ENCODE measurements around the gene PBRM1. TPM values are rescaled to one million over a fixed set of nuclear protein-coding genes. Genes with fewer than 3 reads are reported as not detected.

The PBRM1 gene
- total RNA-seq, 1 experiment from 2014 or later = 40.0 TPM

DNA sequence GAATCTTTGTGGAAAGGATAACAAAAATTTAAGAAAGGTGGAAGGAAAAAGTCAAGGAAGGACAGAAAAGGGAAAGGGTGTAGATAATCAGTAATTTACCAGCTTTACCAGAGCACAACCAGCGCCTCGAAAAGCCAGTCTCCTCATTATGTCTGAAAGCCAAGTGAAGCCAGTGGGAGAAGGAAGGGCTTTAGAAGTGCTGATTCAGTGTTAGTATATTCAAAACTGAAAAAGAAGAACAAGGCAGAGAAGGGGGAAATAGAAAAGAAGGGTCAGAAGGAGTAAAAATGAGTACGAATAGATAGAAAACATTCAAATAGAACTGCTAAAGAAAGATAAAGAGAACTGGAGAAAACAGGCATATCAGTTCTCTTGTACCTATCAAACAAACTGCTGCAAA, 4.1 kb downstream of the PBRM1 start:
- Histone ChIP-seq H3K9me3 (ENCODE audit: control insufficient read depth in 1 of 2, insufficient read depth in 1 of 2, low read depth in 1 of 2, low read length in 2 of 2) (no peaks in the 10 kb centered on the region), H3K9ac (ENCODE audit: low read length) (peak overlapping the region; percentile 9; the same call in 1 of the 2 replicates), H4K20me1 (ENCODE audit: insufficient read depth) (no peaks in the 10 kb centered on the region; the same call in 1 of the 2 replicates), H3K4me1 (ENCODE audit: control insufficient read depth in 1 of 2, insufficient read depth in 2 of 2, low read length in 2 of 2) (peaks cover 8 to 19% of the 10 kb centered on the region in 2 experiments; a peak in 3 of 4 replicates), H3K27ac (ENCODE audit: low read depth, low read length) (no peak overlapping the region), H3K79me2 (ENCODE audit: insufficient read depth, low read length) (peaks cover 58% of the 10 kb centered on the region), H3K4me2 (ENCODE audit: low read length) (peak overlapping the region; percentile 31; the same call in 1 of the 2 replicates), H3K4me3 (replicated peaks in 1 of 2; ENCODE audit: low read depth in 1 of 2, low read length in 2 of 2) (no peak overlapping the region), H3K9me2 (ENCODE audit: insufficient read depth) (no peaks in the 10 kb centered on the region), H3K36me3 (ENCODE audit: control insufficient read depth in 1 of 2, insufficient read depth in 2 of 2, low read length in 2 of 2) (peaks cover 12 to 20% of the 10 kb centered on the region in 2 experiments), H3K27me3 (ENCODE audit: insufficient read depth, low read length) (no peaks in the 10 kb centered on the region), H2AFZ (ENCODE audit: low read depth, low read length, poor library complexity, severe bottlenecking) (no peak overlapping the region)
- DNase-seq (ENCODE audit: low read depth, low spot score) = no peak
- POLR2A ChIA-PET = no interaction called here
- RAD21 ChIA-PET (ENCODE audit: low non-redundant PET in 1 of 2, low total read pairs in 2 of 2, uncharacterized antibody in 2 of 2, unreplicated experiment in 2 of 2) = no interaction called here
- intact Hi-C loops (cut with micrococcal nuclease) = no loop called here
- CTCF ChIA-PET = no interaction called here
- TF ChIP-seq, protein P1, sequence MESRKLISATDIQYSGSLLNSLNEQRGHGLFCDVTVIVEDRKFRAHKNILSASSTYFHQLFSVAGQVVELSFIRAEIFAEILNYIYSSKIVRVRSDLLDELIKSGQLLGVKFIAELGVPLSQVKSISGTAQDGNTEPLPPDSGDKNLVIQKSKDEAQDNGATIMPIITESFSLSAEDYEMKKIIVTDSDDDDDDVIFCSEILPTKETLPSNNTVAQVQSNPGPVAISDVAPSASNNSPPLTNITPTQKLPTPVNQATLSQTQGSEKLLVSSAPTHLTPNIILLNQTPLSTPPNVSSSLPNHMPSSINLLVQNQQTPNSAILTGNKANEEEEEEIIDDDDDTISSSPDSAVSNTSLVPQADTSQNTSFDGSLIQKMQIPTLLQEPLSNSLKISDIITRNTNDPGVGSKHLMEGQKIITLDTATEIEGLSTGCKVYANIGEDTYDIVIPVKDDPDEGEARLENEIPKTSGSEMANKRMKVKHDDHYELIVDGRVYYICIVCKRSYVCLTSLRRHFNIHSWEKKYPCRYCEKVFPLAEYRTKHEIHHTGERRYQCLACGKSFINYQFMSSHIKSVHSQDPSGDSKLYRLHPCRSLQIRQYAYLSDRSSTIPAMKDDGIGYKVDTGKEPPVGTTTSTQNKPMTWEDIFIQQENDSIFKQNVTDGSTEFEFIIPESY (IDR thresholded peaks at IDR 0.05; ENCODE audit: extremely low read depth, insufficient replicate concordance, low read length) = no peak
- TF ChIP-seq CEBPB (IDR thresholded peaks at IDR 0.05; ENCODE audit: low read depth) = no peak
- TF ChIP-seq, protein P2, sequence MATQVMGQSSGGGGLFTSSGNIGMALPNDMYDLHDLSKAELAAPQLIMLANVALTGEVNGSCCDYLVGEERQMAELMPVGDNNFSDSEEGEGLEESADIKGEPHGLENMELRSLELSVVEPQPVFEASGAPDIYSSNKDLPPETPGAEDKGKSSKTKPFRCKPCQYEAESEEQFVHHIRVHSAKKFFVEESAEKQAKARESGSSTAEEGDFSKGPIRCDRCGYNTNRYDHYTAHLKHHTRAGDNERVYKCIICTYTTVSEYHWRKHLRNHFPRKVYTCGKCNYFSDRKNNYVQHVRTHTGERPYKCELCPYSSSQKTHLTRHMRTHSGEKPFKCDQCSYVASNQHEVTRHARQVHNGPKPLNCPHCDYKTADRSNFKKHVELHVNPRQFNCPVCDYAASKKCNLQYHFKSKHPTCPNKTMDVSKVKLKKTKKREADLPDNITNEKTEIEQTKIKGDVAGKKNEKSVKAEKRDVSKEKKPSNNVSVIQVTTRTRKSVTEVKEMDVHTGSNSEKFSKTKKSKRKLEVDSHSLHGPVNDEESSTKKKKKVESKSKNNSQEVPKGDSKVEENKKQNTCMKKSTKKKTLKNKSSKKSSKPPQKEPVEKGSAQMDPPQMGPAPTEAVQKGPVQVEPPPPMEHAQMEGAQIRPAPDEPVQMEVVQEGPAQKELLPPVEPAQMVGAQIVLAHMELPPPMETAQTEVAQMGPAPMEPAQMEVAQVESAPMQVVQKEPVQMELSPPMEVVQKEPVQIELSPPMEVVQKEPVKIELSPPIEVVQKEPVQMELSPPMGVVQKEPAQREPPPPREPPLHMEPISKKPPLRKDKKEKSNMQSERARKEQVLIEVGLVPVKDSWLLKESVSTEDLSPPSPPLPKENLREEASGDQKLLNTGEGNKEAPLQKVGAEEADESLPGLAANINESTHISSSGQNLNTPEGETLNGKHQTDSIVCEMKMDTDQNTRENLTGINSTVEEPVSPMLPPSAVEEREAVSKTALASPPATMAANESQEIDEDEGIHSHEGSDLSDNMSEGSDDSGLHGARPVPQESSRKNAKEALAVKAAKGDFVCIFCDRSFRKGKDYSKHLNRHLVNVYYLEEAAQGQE (IDR thresholded peaks at IDR 0.05; ENCODE audit: low read depth) = no peak
- TF ChIP-seq ELF1 (IDR thresholded peaks at IDR 0.05; ENCODE audit: borderline replicate concordance, low read depth) = no peak
- TF ChIP-seq, protein P3, sequence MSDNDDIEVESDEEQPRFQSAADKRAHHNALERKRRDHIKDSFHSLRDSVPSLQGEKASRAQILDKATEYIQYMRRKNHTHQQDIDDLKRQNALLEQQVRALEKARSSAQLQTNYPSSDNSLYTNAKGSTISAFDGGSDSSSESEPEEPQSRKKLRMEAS (IDR thresholded peaks at IDR 0.05) = no peak
- TF ChIP-seq POLR2AphosphoS5 (IDR thresholded peaks at IDR 0.05; ENCODE audit: low read depth, low read length) = no peak
- no peak for TF ChIP-seq POLR2A (IDR thresholded peaks at IDR 0.05; ENCODE audit: borderline replicate concordance, extremely low read depth, insufficient read depth, insufficient read length)
- TF ChIP-seq, protein P4, sequence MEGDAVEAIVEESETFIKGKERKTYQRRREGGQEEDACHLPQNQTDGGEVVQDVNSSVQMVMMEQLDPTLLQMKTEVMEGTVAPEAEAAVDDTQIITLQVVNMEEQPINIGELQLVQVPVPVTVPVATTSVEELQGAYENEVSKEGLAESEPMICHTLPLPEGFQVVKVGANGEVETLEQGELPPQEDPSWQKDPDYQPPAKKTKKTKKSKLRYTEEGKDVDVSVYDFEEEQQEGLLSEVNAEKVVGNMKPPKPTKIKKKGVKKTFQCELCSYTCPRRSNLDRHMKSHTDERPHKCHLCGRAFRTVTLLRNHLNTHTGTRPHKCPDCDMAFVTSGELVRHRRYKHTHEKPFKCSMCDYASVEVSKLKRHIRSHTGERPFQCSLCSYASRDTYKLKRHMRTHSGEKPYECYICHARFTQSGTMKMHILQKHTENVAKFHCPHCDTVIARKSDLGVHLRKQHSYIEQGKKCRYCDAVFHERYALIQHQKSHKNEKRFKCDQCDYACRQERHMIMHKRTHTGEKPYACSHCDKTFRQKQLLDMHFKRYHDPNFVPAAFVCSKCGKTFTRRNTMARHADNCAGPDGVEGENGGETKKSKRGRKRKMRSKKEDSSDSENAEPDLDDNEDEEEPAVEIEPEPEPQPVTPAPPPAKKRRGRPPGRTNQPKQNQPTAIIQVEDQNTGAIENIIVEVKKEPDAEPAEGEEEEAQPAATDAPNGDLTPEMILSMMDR (IDR thresholded peaks at IDR 0.05 in 2 of 3, conservative IDR thresholded peaks at IDR 0.05 in 1 of 3; ENCODE audit: borderline replicate concordance in 1 of 3, insufficient read depth in 1 of 3, low read depth in 2 of 3, low read length in 2 of 3) = no peak
- TF ChIP-seq ZNF274 (IDR thresholded peaks at IDR 0.05; ENCODE audit: low read depth, low read length) = no peak
- no peak for TF ChIP-seq YY1 (IDR thresholded peaks at IDR 0.05; ENCODE audit: extremely low read depth, insufficient replicate concordance, low read depth, low read length)
- TF ChIP-seq TCF7L2 (IDR thresholded peaks at IDR 0.05; ENCODE audit: borderline replicate concordance, extremely low read depth, insufficient read depth, insufficient read length) = no peak
- no peak for ATAC-seq
- BruUV-seq (replicated peaks) = no TSS peak

All from HCT116 (cell line).